LNCAP (cell line): ENCODE data around the gene IGFBP7.

Source experiments
- TF ChIP-seq, protein P1 (sequence below): fragments of 450-650 bp; IDR thresholded peaks from 2 replicates; pipeline ENCODE4 v1.5.1; 2017; ENCODE audit warnings: mild to moderate bottlenecking

Gene IGFBP7

DNA sequence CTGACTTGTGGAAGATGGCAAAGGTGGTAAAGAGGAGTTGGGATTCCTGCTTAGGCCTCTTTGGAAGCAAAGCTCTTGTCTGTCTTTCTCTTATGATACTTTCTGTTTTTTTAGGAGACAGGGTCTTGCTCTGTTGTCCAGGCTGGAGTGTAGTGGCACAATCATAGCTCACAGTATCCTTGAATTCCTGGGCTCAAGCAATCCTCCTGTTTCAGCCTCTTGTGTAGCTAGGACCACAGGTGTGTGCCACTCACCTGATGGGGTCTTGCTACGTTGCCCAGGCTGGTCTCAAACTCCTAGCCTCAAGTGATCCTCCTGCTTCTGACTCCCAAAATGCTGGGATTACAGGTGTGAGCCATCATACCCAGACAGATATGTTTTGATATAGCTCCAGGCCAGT lies 19.3 kb upstream of the IGFBP7 start:
- TF ChIP-seq, protein P1, sequence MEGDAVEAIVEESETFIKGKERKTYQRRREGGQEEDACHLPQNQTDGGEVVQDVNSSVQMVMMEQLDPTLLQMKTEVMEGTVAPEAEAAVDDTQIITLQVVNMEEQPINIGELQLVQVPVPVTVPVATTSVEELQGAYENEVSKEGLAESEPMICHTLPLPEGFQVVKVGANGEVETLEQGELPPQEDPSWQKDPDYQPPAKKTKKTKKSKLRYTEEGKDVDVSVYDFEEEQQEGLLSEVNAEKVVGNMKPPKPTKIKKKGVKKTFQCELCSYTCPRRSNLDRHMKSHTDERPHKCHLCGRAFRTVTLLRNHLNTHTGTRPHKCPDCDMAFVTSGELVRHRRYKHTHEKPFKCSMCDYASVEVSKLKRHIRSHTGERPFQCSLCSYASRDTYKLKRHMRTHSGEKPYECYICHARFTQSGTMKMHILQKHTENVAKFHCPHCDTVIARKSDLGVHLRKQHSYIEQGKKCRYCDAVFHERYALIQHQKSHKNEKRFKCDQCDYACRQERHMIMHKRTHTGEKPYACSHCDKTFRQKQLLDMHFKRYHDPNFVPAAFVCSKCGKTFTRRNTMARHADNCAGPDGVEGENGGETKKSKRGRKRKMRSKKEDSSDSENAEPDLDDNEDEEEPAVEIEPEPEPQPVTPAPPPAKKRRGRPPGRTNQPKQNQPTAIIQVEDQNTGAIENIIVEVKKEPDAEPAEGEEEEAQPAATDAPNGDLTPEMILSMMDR, result no peak

DNA sequence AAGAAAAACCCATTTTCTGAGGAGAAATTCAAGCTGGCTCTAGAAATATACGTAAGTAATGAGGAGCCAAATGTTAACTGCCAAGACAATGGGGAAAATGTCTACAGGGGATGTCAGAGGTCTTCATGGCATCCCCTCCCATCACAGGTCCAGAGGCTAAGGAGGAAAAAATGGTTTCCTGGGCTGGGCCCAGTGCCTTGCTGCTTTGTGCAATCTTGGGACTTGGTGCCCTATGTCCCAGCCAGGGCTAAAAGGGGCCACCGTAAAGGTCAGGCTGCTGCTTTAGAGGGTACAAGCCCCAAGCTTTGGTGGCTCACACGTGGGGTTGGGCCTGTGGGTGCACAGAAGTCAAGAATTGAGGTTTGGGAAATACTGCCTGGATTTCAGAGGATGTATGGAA lies 17.2 kb upstream of the IGFBP7 start:
- TF ChIP-seq, protein P1, result no peak

DNA sequence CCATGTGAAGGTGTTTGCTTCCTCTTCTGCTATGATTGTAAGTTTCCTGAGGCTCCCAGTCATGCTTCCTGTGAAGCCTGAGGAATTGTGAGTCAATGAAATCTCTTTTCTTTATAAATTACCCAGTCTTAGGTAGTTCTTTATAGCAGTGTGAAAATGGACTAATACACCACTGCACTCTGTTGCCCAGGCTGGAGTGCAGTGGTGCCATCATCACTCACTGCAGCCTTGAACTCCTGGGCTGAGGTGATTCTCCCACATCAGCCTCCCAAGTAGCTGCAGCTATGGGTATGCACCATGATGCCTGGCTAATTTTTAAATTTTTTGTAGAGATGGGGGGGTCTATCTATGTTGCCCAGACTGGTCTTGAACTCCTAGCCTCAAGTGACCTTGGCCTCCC lies 15.8 kb upstream of the IGFBP7 start:
- TF ChIP-seq, protein P1, result no peak

DNA sequence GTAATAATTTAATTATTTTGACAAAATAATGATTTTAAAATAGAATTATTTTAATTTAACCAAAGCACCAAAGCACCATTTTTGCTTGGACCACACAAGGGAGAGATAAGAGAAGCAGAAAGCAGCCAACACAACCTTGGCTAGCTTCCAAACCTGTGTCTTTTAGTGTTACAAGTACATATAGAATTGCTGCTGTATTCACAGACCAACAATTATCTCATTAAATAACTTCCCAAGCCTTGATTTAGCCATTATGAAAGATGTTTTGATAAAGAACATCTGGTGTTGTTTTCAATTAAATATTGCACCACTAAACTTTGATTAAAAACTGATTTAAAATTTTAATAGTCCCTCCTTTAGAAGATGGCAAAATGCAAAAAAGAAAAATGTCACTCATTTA lies 14.0 kb upstream of the IGFBP7 start:
- TF ChIP-seq, protein P1, result no peak

DNA sequence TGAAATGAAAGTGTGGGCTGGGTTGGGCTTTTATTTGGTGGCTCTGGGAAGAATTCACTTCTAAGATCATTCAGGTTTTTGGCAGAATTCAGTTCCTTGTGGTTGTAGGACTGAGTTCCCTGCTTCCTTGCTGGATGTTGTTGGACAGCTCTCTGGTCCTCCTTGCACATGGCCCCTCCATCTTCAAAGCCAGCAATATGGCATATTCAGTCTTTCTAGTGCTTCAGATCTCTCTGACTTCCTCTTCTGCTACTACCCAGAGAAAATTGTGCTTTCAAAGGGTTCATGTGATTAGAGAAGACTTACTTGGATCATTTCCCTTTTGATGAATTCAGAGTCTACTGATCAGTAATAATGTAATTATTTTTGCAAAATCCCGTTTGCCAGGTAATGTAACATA lies 12.8 kb upstream of the IGFBP7 start:
- TF ChIP-seq, protein P1, result no peak

DNA sequence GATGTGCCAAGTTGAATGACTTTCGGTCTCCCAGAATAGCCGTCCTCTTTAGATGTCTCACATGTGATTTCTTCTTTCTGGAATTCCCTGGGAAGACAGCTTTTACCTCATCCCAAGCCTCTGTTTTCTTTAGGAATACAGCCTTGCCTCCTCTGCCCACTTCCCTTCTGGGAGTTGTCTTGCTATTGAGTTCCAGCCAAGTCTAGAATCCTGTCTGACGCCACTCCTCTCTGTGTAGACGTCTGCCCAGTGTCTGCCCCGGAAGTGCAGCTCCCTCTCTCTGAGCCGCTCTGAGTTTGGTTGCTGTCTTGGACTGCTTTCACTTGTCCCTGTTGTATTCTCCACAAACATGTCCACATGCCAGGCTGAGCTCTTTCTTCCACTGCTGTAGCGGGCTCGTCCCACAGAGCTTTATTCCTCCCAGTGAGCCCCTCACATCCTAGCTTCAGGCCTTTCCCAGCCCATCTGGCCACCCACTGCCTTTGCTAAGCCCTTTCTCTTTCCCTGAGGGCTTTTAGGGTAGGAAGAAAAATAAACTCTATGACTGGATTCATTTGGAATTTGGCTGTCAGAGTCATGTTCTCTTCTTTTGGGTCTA lies 9.0 kb upstream of the IGFBP7 start:
- TF ChIP-seq, protein P1, result no peak

DNA sequence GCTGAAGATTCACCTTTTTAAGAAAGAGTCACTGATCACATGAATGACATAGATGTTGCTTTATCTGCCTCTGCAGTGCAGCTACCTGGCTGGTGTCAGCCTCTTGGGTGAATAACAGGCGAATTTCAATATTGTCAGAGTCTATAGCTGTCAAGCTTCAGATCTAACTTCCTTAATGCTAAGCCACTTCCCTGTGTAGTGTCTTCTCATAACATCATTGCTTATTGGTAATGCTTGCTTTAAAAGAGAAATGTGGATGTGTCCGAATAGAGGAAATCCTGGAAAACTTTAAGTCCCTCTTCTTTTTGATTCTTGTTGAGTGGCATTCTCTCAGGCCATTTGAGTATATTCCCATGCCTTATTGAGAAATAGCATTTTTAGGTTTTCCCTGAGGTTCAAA lies 7.3 kb upstream of the IGFBP7 start:
- TF ChIP-seq, protein P1, result no peak

DNA sequence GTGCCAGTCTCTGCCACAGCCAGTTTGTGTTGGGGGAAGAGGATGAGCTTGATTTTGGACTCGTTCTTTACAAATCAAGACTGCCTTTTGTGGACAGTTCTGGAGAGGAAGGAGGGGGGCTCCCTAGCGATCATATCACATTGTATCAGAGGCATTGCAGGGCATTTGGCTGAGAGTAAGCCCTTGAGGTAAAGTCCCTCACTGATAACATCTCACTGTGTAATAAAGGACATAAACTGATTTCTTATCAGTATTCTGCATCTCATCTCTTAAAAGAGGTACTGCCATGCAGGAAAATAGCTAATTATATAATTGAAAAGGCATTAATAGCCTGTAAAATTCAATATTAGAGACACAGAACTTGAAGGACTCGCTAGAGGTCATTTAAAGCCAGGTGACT lies 6.1 kb upstream of the IGFBP7 start:
- TF ChIP-seq, protein P1, result no peak
